Activated B cell treated with CpG ODN at 0.5 μM for 24 hours (primary cell): Measurements from ENCODE around the gene ADAM20. TPM values are rescaled to one million over a fixed set of nuclear protein-coding genes. Genes with fewer than 3 reads are reported as not detected.

Experiments
- ATAC-seq: fragments of 200-7000 bp; cut with Tn5 transposase; one replicate; pipeline ENCODE4 v1.10.0; 2021; ENCODE audit warnings: low read depth, mild to moderate bottlenecking, moderate library complexity
- CTCF ChIA-PET: fragments of 350-600 bp; sonication (Branson Sonifier 250); formaldehyde crosslinking; loops from one replicate; lab custom pipeline; 2021; ENCODE audit warnings: antibody characterized with exemption; lab: Charles Lee
- POLR2A ChIA-PET: fragments of 350-600 bp; sonication (Branson Sonifier 250); formaldehyde crosslinking; loops from one replicate; lab custom pipeline; 2021; ENCODE audit warnings: antibody characterized with exemption; lab: Charles Lee
- DNase-seq: peaks from one replicate; pipeline ENCODE4 v3.0.0; 2022
- H3K27ac Mint-ChIP-seq: one replicate; pipeline ENCODE4 v1.8.0; 2020; ENCODE audit warnings: mixed read lengths
- H3K27me3 Mint-ChIP-seq: one replicate; pipeline ENCODE4 v1.8.0; 2021; ENCODE audit warnings: mixed read lengths
- H3K36me3 Mint-ChIP-seq: one replicate; pipeline ENCODE4 v1.8.0; 2021; ENCODE audit warnings: low read depth, mixed read lengths
- H3K4me1 Mint-ChIP-seq: one replicate; pipeline ENCODE4 v1.8.0; 2021; ENCODE audit warnings: mixed read lengths
- H3K4me3 Mint-ChIP-seq: one replicate; pipeline ENCODE4 v1.8.0; 2020; ENCODE audit warnings: mild to moderate bottlenecking, mixed read lengths
- H3K9me3 Mint-ChIP-seq: one replicate; pipeline ENCODE4 v1.8.0; 2020; ENCODE audit warnings: mixed read lengths
- CTCF ChIP-seq: fragments of 200-600 bp; IDR thresholded peaks from one replicate; pipeline ENCODE4 v1.8.0; 2022; ENCODE audit warnings: antibody characterized with exemption, mild to moderate bottlenecking
- intact Hi-C: fragments of 100-400 bp; cut with micrococcal nuclease; formaldehyde crosslinking; loops from one replicate; pipeline ENCODE4 v1.15.1; 2024
- total RNA-seq: library from RNA; stranded (reverse); gene quantifications from 2 replicates; pipeline ENCODE4 v1.2.3, GENCODE V29; 2022

The ADAM20 gene
- total RNA-seq: 0.84 and 0.86 TPM in 2 replicates

GRCh38 chr14:70534904-70535303 is at the start of gene ADAM20:
TSS of gene ADAM20 (minus strand) at chr14:70535004. CDS start at chr14:70524757, 10,247 bp downstream.
- ChIA-PET CTCF (no interaction called here), POLR2A (no interaction called here)
- ATAC-seq: no peak
- Mint-ChIP-seq H3K4me3 (no peak within 1 kb of the TSS), H3K27ac (no peak within 1 kb of the TSS), H3K27me3 (no peaks in the 10 kb centered on the region), H3K9me3 (peaks cover 8% of the 10 kb centered on the region), H3K4me1 (peaks cover 3% of the 10 kb centered on the region), H3K36me3 (peaks cover 27% of the 10 kb centered on the region)
- TF ChIP-seq CTCF: no peak
- DNase-seq: no peak
- intact Hi-C loops: no loop called here

- Mint-ChIP-seq H3K27ac (no peak overlapping the region), H3K9me3 (peaks cover 2% of the 10 kb centered on the region), H3K4me1 (no peaks in the 10 kb centered on the region), H3K36me3 (peaks cover 71% of the 10 kb centered on the region), H3K4me3 (no peak overlapping the region), H3K27me3 (no peaks in the 10 kb centered on the region)
- ChIA-PET POLR2A (no interaction called here), CTCF (no interaction called here)
- intact Hi-C loops: no loop called here
- TF ChIP-seq CTCF: no peak
- ATAC-seq (no peak), DNase-seq (no peak)
Observed at GRCh38 chr14:70576891-70577290, 42.1 kb upstream of the ADAM20 start.

GRCh38 chr14:70573050-70573449 is 38.2 kb upstream of the ADAM20 start:
- no peaks in the 10 kb centered on the region for H3K27me3 Mint-ChIP-seq
- CTCF ChIA-PET: no interaction called here
- POLR2A ChIA-PET: no interaction called here
- H3K27ac Mint-ChIP-seq: no peak overlapping the region
- no peak for DNase-seq
- peaks cover 73% of the 10 kb centered on the region for H3K36me3 Mint-ChIP-seq
- intact Hi-C loops: no loop called here
- peaks cover 2% of the 10 kb centered on the region for H3K4me1 Mint-ChIP-seq
- H3K4me3 Mint-ChIP-seq: no peak overlapping the region
- TF ChIP-seq CTCF: no peak
- no peak for ATAC-seq
- peaks cover 2% of the 10 kb centered on the region for H3K9me3 Mint-ChIP-seq

- DNase-seq (no peak), ATAC-seq (no peak)
- Mint-ChIP-seq H3K9me3 (peaks cover 4% of the 10 kb centered on the region), H3K27me3 (no peaks in the 10 kb centered on the region), H3K4me1 (peaks cover 2% of the 10 kb centered on the region), H3K27ac (no peak overlapping the region), H3K4me3 (no peak overlapping the region), H3K36me3 (peaks cover 75% of the 10 kb centered on the region)
- POLR2A ChIA-PET: no interaction called here
- intact Hi-C loops: no loop called here
- no peak for TF ChIP-seq CTCF
- CTCF ChIA-PET: no interaction called here
Observed at GRCh38 chr14:70571139-70571538, 36.3 kb upstream of the ADAM20 start.

GRCh38 chr14:70567791-70568190 is 33.0 kb upstream of the ADAM20 start:
- Mint-ChIP-seq H3K9me3 (peaks cover 12% of the 10 kb centered on the region), H3K36me3 (peaks cover 84% of the 10 kb centered on the region), H3K4me1 (peaks cover 2% of the 10 kb centered on the region), H3K4me3 (no peak overlapping the region), H3K27me3 (no peaks in the 10 kb centered on the region), H3K27ac (no peak overlapping the region)
- no peak for ATAC-seq
- TF ChIP-seq CTCF: no peak
- CTCF ChIA-PET: interaction anchor here (1.0 kb wide), 1 partner anchor 749 kb away, joined by 4 read pairs; no protein-coding TSS in a partner anchor
- POLR2A ChIA-PET: interaction anchor here (0.7 kb wide), 1 partner anchor 28 kb away, joined by 3 read pairs; no protein-coding TSS in a partner anchor
- intact Hi-C loops: loop anchor here (2.0 kb wide), 2 partner anchors 481 to 749 kb away; no protein-coding TSS in a partner anchor
- no peak for DNase-seq
